ENCODE measurements around the gene ITGA1.
"Not testable (repeated sequence)": the region's sequence is repeated elsewhere in the genome, so short reads cannot be mapped to it uniquely, and the experiment has no call there.

ITGA1 gene

DNA sequence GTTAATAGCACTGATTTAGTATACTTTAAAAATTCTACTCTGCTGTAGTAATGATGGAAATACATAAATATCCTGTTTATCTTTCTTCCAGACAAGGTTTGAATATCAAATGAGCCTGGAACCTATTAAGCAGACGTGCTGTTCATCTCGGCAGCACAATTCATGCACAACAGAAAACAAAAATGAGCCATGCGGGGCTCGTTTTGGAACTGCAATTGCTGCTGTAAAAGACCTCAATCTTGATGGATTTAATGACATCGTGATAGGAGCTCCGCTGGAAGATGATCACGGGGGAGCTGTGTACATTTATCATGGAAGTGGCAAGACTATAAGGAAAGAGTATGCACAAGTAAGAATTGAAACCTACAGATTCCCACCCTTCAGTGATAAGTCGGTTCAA is 122.4 kb downstream of the ITGA1 start:
- no peak for DNase-seq

DNA sequence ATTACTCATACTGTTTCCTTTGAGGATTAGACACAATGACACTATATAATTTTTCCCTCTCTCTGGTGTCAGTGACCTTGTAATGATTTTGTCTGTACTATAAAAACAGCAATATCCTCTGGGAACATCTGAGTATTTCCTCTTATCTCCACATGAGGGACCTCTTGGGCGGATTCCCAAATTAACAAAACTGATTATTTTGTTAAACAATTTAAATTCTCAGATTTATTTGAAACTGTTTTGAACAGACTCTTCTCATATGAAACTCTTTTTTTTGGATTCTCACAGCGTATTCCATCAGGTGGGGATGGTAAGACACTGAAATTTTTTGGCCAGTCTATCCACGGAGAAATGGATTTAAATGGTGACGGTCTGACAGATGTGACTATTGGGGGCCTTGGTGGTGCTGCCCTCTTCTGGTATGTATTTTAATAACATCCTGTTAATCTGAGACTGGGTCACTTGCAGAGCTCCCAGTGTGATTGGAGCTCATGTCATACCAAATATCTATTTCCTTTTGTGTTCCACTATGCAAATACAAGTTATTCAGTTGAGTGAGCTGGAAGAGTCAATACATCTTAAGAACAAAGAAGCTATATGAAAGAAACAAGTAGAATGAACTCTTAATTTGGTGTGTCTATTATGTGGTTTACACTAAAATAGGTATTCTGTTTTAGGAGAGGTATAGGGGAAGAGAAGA is 127.6 kb downstream of the ITGA1 start:
- peak; percentile 40 for DNase-seq

DNA sequence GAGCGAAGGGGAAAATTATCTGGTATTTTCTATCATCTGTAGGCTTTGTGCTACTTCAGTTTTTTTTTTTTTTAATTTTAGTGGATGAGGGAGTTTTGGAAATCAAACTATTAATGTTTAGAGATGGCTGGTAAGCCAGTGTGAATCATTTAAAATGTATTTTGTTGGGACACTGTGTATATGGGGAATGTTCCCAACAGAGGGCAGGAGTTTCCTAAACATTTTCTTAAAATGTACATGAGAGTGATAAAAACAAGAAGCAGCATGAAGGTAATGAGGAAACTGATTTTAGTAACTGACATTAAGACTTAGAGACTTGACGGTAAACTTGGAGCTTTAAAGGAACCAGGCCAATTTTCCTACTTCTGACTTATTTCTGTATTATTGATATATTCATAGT is 133.2 kb downstream of the ITGA1 start:
- DNase-seq = no peak

DNA sequence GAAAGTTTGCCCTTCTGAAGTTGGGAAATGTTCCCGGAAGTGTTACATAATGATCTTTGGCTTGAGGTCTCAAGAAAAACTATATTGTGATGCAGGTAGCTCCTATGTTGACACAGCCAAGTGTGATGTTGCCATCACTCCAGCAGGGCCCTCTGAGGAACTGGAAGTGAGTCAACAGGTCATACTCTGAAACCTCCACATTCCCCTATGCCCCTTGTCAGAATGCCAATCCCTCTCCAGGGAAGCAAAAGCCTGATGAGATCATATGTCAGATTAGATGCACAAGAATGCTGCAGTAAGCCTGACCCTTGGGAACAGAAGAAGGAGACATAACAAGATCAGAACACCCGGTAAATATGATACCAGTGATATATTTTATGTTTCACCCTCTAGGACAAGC is 134.7 kb downstream of the ITGA1 start:
- no peak for DNase-seq

DNA sequence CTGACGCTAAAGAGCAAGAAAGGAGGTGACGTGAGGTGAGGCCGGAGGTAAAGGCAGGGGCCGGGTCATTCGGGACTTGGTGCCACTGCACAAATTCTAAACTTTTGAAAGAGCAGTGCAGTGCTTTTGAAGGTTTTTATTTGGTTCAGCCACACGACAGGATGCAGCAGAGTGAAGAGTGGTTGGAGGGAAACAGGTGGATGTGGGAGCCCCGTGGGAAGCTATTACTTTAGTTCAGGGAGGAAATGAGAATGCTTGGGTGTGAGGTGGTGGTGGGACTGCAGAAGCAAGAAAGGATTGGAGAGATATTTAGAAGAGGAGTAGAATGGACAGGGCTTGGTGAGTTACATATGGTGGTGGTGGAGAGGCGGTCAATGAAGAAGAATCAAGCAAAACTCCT is 136.7 kb downstream of the ITGA1 start:
- no peak for DNase-seq

DNA sequence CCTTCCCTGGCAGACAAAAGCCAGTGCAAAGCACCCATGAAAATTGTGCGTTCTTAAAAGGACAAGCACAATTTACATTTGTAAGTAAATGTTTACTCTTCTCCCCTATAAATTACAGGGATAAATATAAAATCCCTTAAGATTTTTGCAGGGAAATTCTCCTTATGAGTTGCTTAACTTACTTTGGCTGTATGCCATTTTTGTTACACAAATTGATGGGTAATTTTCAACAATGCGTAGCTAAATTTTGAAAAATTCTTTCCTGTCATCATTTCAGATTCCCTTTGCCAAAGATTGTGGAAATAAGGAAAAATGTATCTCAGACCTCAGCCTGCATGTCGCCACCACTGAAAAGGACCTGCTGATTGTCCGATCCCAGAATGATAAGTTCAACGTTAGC is 137.3 kb downstream of the ITGA1 start:
- DNase-seq = no peak

GRCh38 chr5:52928689-52929088 is 141.0 kb downstream of the ITGA1 start:
- DNase-seq = no peak

DNA sequence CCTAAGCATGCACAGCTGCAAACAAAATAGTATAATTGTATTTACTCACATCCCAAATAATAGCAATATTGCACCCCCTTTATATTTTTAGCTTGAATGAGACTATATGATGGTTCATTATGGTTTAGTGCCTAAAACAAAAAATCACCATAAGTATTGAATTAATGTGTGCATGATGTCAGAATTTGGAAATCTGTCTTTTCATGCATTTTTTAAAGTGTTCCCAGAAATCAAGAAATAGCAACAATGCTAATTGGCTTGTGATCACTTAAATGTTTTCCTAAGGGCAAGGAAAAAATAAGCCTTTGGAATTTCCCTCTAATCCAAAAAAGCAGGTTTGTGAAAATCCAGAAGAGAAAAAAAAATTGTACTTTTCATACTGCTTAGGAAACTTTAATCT is 150.5 kb downstream of the ITGA1 start:
- DNase-seq = no peak

DNA sequence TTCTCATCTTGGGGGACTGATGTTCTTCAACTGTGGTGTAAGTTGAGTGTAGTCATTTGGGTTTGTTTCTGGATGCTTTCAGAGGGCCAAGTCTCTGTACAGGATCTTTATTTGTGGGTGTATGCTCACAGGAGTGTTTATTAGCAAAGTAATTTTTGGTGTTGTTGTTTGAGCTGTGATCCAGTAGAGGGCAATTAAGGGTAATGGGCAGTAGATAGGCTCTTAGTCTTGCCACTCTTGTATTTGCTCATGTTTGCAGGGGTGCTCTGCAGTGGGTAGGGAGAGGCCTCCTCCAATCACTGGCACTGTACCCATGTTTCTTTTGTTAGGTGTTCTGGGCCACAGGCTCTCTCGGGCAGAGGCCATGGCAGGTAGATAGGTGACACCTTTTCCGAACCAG is 155.6 kb downstream of the ITGA1 start:
- DNase-seq = no peak

- DNase-seq = no peak
Observed at GRCh38 chr5:52943808-52944207, 156.1 kb downstream of the ITGA1 start.

- no peak for DNase-seq
Observed at GRCh38 chr5:52945040-52945439, 157.3 kb downstream of the ITGA1 start.

DNA sequence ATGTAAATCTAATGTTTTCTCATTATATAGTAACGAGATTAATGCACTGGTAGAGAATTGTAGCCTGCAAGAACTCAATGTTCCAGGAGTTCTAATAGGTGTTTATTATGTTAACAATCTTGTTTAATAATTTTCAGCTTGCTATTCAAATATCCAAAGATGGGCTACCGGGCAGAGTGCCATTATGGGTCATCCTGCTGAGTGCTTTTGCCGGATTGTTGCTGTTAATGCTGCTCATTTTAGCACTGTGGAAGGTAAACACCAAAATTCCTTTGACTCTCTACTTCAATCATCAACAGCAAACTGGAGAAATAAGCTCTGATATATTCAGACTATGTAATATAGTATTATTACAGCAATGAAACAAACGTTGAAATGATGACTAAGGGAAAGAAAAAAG is 159.5 kb downstream of the ITGA1 start:
- DNase-seq = no peak

DNA sequence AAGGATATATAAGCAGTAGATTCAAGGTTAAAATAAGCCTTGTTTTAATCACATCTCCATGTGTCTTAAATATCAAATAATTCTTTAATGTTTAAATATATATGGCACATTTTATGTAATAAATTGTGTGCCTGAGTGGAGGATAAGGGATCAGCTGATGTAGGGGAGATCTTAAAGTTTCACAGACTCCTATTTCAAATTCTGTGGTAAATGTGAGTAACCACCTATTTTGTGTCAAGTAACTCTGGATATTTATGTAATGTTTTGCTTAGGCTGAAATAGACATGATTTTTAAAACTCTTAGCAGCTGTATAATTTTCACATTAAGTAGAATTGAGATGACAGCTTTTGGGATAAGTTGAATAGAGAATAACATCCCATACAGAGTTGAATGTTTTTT is 160.1 kb downstream of the ITGA1 start:
- no peak for DNase-seq

- DNase-seq = no peak
Observed at GRCh38 chr5:52948418-52949076, 160.8 kb downstream of the ITGA1 start.

DNA sequence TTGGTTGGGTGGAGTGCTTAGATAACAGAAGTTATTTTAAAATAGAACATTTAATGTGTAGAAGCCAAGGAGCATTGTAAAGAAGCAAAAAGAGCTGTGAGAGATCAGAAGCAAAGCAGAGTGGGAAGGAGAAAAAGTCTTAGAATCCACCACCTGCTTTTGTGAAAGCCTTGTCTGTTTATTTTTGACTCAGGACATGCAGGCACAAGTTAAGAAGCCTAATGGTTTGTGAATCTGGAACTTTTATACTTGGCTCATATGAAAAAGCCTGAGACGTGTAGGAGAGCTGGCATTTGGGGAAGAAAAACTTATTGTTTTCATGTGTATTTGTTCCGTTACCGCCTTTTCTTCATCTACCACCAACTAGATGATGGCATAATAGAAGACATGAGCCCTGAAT is 163.0 kb downstream of the ITGA1 start:
- no peak for DNase-seq

DNA sequence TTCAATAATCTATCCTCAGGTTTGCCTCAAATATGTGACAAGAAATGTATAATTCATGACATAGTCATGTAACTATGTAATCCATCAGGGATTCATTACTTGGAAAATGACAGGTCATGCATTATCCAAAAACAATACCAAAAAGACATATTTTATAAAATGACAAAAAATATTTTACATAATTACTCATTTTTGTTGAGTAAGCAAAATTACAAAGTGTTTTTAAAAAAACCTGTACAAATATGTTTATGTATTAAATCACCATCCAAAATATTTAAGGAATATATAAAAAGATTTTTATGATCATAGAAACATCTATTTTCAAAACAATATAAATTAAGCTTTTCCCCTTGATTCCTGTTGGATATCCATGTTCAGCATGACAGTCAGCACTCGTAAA is 164.8 kb downstream of the ITGA1 start:
- no peak for DNase-seq

GRCh38 chr5:52956014-52956413 is 168.3 kb downstream of the ITGA1 start:
- no peak for DNase-seq

GRCh38 chr5:52956915-52957747 is 169.4 kb downstream of the ITGA1 start:
- DNase-seq = no peak

DNA sequence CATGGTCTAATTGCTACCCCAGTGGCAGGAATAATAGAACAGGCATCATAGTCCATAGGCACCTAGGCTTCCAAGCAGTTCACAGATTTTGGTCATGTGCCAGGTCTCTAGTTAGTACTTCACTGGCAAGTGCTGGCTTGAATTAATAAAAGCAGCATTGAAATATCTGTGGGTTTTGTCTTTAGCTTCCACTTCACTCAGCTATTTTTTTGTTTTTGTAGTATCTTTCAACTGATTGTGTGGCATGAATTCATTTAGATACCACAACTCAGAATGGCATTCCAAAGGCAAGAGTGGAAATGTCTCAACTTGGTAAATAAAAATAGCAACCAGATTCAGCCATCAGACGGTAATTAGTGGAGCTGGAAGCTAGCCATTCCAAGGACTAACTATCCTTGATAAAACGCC is 173.6 kb downstream of the ITGA1 start:
- DNase-seq = no peak

GRCh38 chr5:52963636-52964035 is 175.9 kb downstream of the ITGA1 start:
- no peak for DNase-seq

DNA sequence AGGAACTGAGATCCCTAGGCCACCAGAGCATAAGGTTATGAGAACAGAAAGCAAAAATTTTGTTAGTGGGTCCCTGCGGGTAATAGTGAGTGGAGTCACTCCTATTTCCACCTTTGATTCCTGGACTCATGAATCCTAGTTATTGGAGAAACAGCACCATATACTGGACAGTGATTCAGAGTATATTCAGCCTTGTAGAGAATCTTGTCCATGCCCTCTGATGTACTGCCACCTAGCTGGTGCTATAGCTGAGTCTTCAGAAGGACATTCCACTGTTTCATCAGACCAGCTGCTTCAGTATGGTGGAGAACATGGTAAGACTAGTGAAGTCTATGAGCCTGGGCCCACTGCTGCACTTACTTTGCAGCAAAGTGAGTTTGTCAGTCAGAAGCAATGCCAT is 176.4 kb downstream of the ITGA1 start:
- no peak for DNase-seq

DNA sequence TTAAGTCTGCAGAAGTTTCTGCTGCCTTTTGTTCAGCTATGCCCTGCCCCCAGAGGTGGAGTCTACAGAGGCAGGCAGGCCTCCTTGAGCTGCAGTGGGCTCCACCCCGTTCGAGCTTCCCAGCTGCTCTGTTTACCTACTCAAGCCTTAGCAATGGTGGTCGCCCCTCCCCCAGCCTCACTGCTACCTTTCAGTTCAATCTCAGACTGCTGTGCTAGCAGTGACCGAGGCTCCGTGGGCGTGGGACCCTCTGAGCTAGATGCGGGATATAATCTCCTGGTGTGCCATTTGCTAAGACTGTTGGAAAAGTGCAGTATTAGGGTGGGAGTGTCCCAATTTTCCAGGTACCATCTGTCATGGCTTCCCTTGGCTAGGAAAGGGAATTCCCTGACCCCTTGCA is 188.4 kb downstream of the ITGA1 start:
- not testable (repeated sequence) for DNase-seq

DNA sequence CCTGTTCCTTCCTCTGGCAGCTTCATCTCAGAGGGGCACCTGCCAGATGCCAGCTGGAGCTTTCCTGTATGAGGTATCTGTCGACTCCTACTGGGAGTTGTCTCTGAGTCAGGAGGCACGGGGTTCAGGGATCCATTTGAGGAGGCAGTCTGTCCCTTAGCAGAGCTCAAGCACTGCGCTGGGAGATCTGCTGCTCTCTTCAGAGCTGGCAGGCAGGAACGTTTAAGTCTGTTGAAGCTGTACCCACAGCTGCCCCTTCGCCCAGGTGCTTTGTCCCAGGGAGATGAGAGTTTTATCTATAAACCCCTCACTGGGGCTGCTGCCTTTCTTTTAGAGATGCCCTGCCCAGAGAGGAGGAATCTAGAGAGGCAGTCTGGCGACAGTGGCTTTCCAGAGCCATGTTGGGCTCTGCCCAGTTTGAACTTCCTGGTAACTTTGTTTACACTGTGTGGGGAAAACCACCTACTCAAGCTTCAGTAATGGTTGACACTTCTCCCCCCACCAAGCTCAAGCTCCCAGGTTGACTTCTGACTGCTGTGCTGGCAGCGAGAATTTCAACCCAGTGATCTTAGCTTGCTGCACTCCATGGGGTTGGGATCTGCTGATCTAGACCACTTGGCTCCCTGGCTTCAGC is 189.7 kb downstream of the ITGA1 start:
- DNase-seq = no peak

GRCh38 chr5:52981507-52981906 is 193.8 kb downstream of the ITGA1 start:
- no peak for DNase-seq

Data from SHP77 treated with DMSO at 0.1 percent for 48 hours (cell line).